GM12878 (cell line): Measurements from ENCODE around the gene DNTT. TPM values are rescaled to one million over a fixed set of nuclear protein-coding genes. Genes with fewer than 3 reads are reported as not detected.

Source experiments
- ATAC-seq: fragments of 200-7000 bp; cut with Tn5 transposase; 3 replicates; pipeline ENCODE4 v1.9.1; 2020; ENCODE audit warnings: mild to moderate bottlenecking, moderate library complexity
- Bru-seq: library from RNA; stranded (reverse); fragments of 400-500 nt; gene quantifications from one replicate; lab custom pipeline; 2021; lab: Mats Ljungman, UMichigan
- BruChase-seq, 2 experiments: library from RNA; stranded (reverse); fragments of 400-500 nt; gene quantifications; one replicate each; lab custom pipeline; 2021; lab: Mats Ljungman, UMichigan
- BruUV-seq: library from RNA; stranded (reverse); fragments of 400-500 nt; replicated peaks from 2 replicates; lab custom pipeline; 2021; lab: Mats Ljungman, UMichigan
- CTCF ChIA-PET: fragments of 300-600 bp; sonication (Branson Sonifier 250); formaldehyde crosslinking; extraction: SDS; loops from one replicate; lab custom pipeline; 2021; ENCODE audit warnings: inconsistent platforms; lab: Yijun Ruan, JAX
- POLR2A ChIA-PET: fragments of 350-600 bp; formaldehyde crosslinking; extraction: SDS; loops from one replicate; lab custom pipeline; 2021; ENCODE audit warnings: inconsistent platforms; lab: Charles Lee
- RAD21 ChIA-PET: fragments of 300-600 bp; sonication (Branson Sonifier 250); formaldehyde crosslinking; loops from one replicate; lab custom pipeline; 2023; ENCODE audit warnings: antibody characterized with exemption; ENCODE audit not compliant: unreplicated experiment; lab: Charles Lee
- SMC1A ChIA-PET: fragments of 300-600 bp; sonication (Branson Sonifier 250); formaldehyde crosslinking; loops from one replicate; lab custom pipeline; 2023; ENCODE audit not compliant: unreplicated experiment, uncharacterized antibody; lab: Charles Lee
- DNase-seq: peaks from one replicate; pipeline ENCODE4 v3.0.0-alpha.2; 2011; ENCODE audit warnings: low read depth, low spot score
- FAIRE-seq: peaks from 3 replicates; lab custom pipeline; 2011; peaks lifted over from hg19 to GRCh38; lab: Jason Lieb, UNC
- H2AFZ ChIP-seq: 2 replicates; pipeline ENCODE4 v1.6.0; 2011; ENCODE audit warnings: low read depth, low read length, control low read depth; ENCODE audit not compliant: control insufficient read depth
- H3K27ac ChIP-seq: 2 replicates; pipeline ENCODE4 v1.5.1; 2011; ENCODE audit warnings: control low read depth; ENCODE audit not compliant: control insufficient read depth, insufficient read depth
- H3K27me3 ChIP-seq, 2 experiments: replicated peaks in 1 of 2; 2 replicates each; pipeline versions ENCODE4 v1.6.0 to v1.6.1; 2011; ENCODE audit warnings: low read length in 1 of 2; ENCODE audit not compliant: control insufficient read depth in 2 of 2, insufficient read depth in 2 of 2
- H3K36me3 ChIP-seq, 2 experiments: 2 replicates each; pipeline ENCODE4 v1.5.1; 2011; ENCODE audit warnings: low read length in 1 of 2; ENCODE audit not compliant: control insufficient read depth in 2 of 2, insufficient read depth in 2 of 2
- H3K4me1 ChIP-seq: 2 replicates; pipeline ENCODE4 v1.6.1; 2011; ENCODE audit warnings: mild to moderate bottlenecking, low read length, moderate library complexity, mixed read lengths; ENCODE audit not compliant: control insufficient read depth, insufficient read depth
- H3K4me2 ChIP-seq: 2 replicates; pipeline ENCODE4 v1.6.0; 2011; ENCODE audit warnings: control low read depth; ENCODE audit not compliant: control insufficient read depth, insufficient read depth
- H3K4me3 ChIP-seq: fragments of 200-600 bp; sonication (generic); 2 replicates; pipeline ENCODE4 v1.5.1; 2016
- H3K79me2 ChIP-seq: 2 replicates; pipeline ENCODE4 v1.6.0; 2011; ENCODE audit warnings: low read length; ENCODE audit not compliant: control insufficient read depth, insufficient read depth
- H3K9ac ChIP-seq: 2 replicates; pipeline ENCODE4 v1.8.0; 2011; ENCODE audit warnings: low read length, control low read depth, mixed read lengths; ENCODE audit not compliant: control insufficient read depth, insufficient read depth
- H3K9me3 ChIP-seq: replicated peaks from 3 replicates; pipeline ENCODE4 v1.5.1; 2011; ENCODE audit warnings: mild to moderate bottlenecking, low read length; ENCODE audit not compliant: control insufficient read depth, insufficient read depth
- H4K20me1 ChIP-seq: 2 replicates; pipeline ENCODE4 v1.6.0; 2011; ENCODE audit not compliant: control insufficient read depth, insufficient read depth
- BCL11A ChIP-seq: IDR thresholded peaks from 2 replicates; pipeline ENCODE4 v1.6.1; 2011; ENCODE audit warnings: low read depth, low read length
- CHD2 ChIP-seq: IDR thresholded peaks from 2 replicates; pipeline ENCODE4 v1.6.1; 2011; ENCODE audit warnings: low read depth, low read length, improper control_type of control experiment, borderline replicate concordance
- GABPA ChIP-seq: IDR thresholded peaks from 2 replicates; pipeline ENCODE4 v1.6.1; 2014; ENCODE audit warnings: antibody characterized with exemption, low read depth, mild to moderate bottlenecking, inconsistent platforms
- MTA3 ChIP-seq: IDR thresholded peaks from 2 replicates; pipeline ENCODE4 v1.6.1; 2012; ENCODE audit warnings: low read length, inconsistent platforms, borderline replicate concordance
- NFYB ChIP-seq: IDR thresholded peaks from 2 replicates; pipeline ENCODE4 v1.6.1; 2011; ENCODE audit warnings: low read depth, mild to moderate bottlenecking, low read length, improper control_type of control experiment, moderate library complexity; ENCODE audit not compliant: insufficient read depth
- PAX5 ChIP-seq: IDR thresholded peaks from 2 replicates; pipeline ENCODE4 v1.6.1; 2011; ENCODE audit warnings: low read depth, low read length, borderline replicate concordance
- POLR2AphosphoS2 ChIP-seq: IDR thresholded peaks from 2 replicates; pipeline ENCODE4 v1.6.1; 2011; ENCODE audit warnings: low read depth, mild to moderate bottlenecking, low read length, improper control_type of control experiment, moderate library complexity
- RFX5 ChIP-seq: IDR thresholded peaks from 2 replicates; pipeline ENCODE4 v1.6.1; 2011; ENCODE audit warnings: low read depth, low read length, improper control_type of control experiment
- SREBF1 ChIP-seq: IDR thresholded peaks from 2 replicates; pipeline ENCODE4 v1.6.1; 2012; ENCODE audit warnings: mild to moderate bottlenecking, low read length
- SREBF2 ChIP-seq: IDR thresholded peaks from 2 replicates; pipeline ENCODE4 v1.6.1; 2012; ENCODE audit warnings: mild to moderate bottlenecking, low read length
- SRF ChIP-seq, 2 experiments: IDR thresholded peaks; 2 replicates each; pipeline ENCODE4 v1.6.1; 2011; ENCODE audit warnings: low read depth in 2 of 2, low read length in 2 of 2, mild to moderate bottlenecking in 1 of 2, moderate library complexity in 1 of 2
- SUZ12 ChIP-seq: fragments of 200-600 bp; sonication (generic); IDR thresholded peaks from one replicate; pipeline ENCODE4 v1.6.1; 2018; ENCODE audit warnings: antibody characterized with exemption, mild to moderate bottlenecking; ENCODE audit not compliant: unreplicated experiment
- TARDBP ChIP-seq: IDR thresholded peaks from 2 replicates; pipeline ENCODE4 v1.6.1; 2016; ENCODE audit warnings: borderline replicate concordance
- USF2 ChIP-seq: IDR thresholded peaks from 2 replicates; pipeline ENCODE4 v1.6.1; 2011; ENCODE audit warnings: low read depth, low read length, improper control_type of control experiment, borderline replicate concordance
- WRNIP1 ChIP-seq: IDR thresholded peaks from 2 replicates; pipeline ENCODE4 v1.6.1; 2011; ENCODE audit warnings: low read depth, low read length, improper control_type of control experiment, borderline replicate concordance
- ZBTB40 ChIP-seq: fragments of 450-650 bp; IDR thresholded peaks from 2 replicates; pipeline ENCODE4 v1.6.1; 2016; ENCODE audit warnings: mild to moderate bottlenecking, moderate library complexity, borderline replicate concordance
- ZZZ3 ChIP-seq: IDR thresholded peaks from 2 replicates; pipeline ENCODE4 v1.6.1; 2011; ENCODE audit warnings: low read depth; ENCODE audit not compliant: control insufficient read depth, insufficient read length
- WGBS: methylation state at CpG from one replicate; pipeline ENCODE4 v1.1.6; 2016; ENCODE audit warnings: low lambda C conversion rate; ENCODE audit not compliant: insufficient replicate concordance, insufficient coverage; ENCODE audit errors: missing lambda C conversion rate; 5-methylcytosine and 5-hydroxymethylcytosine counted together
- in situ Hi-C: fragments of 300-500 bp; cut with MboI; formaldehyde crosslinking; loops from 9 replicates; pipeline ENCODE4 v1.14.3; 2018; ENCODE audit warnings: mixed read lengths
- intact Hi-C: fragments of 100-400 bp; cut with micrococcal nuclease; formaldehyde crosslinking; loops from one replicate; pipeline ENCODE4 v1.14.2; 2022; ENCODE audit not compliant: unreplicated experiment
- long read RNA-seq, 2 experiments: library from polyadenylated mRNA; unstranded; transcript quantifications; one replicate each; pipeline ENCODE4 v2.0.0, GENCODE V29; 2019 to 2020
- polyA minus RNA-seq, 3 experiments: library from RNA; depleted of rRNA, polyadenylated mRNA; stranded (reverse); fragments of >200 nt; gene quantifications; 2 replicates each; pipeline ENCODE4 v1.2.3, GENCODE V29; 2011
- polyA plus RNA-seq, 11 experiments: library from polyadenylated mRNA; depleted of rRNA in 4 of 11; unstranded in 6 of 11; stranded (reverse) in 5 of 11; fragments of >200 nt; fragmentation: Nextera tagmentation in 4 of 11; fragmentation: Illumina TruSeq in 1 of 11; extraction: Ambion mirVana in 4 of 11; extraction: Trizol in 1 of 11; gene quantifications; 1 replicate in 1 of 11; 2 replicates in 10 of 11; pipeline versions ENCODE4 v1.2.1 to v1.2.3, GENCODE V29; 2011 to 2016; ENCODE audit warnings: inconsistent platforms in 2 of 11, missing spikeins in 2 of 11, low read depth in 1 of 11
- total RNA-seq, 4 experiments: library from RNA; depleted of rRNA in 3 of 4; stranded (reverse); fragments of >200 nt in 3 of 4; fragmentation: Illumina TruSeq in 1 of 4; extraction: Trizol in 1 of 4; gene quantifications; 2 replicates each; pipeline versions ENCODE4 v1.2.1 to v1.2.3, GENCODE V29; 2013 to 2021

The DNTT gene
- total RNA-seq (2013; cell fraction: nucleolus; rRNA removed), result not detected in 2 replicates
- total RNA-seq (2014; rRNA removed) (0.06 and 0.11 TPM in 2 replicates), total RNA-seq (2014; rRNA removed; fragmentation: Illumina TruSeq; extraction: Trizol) (not detected in 2 replicates), total RNA-seq (2021) (0.10 TPM in 1 of 2 replicates, not detected in the other), polyA plus RNA-seq (2011; rRNA removed) (0.14 TPM in 1 of 2 replicates, not detected in the other), polyA plus RNA-seq (2014; fragmentation: Illumina TruSeq; extraction: Trizol) (0.08 and 0.09 TPM in 2 replicates), polyA plus RNA-seq (2014; fragmentation: Nextera tagmentation; extraction: Ambion mirVana) (under 1 TPM in 1 of 2 experiments, not detected in 1; 0.07 TPM), polyA plus RNA-seq (2014; rRNA removed) (not detected in 2 replicates), polyA plus RNA-seq (2016; fragmentation: Nextera tagmentation; extraction: Ambion mirVana) (under 1 TPM in 1 of 2 experiments, not detected in 1; 0.13 TPM), polyA minus RNA-seq (2011; rRNA and poly(A)+ RNA removed) (not detected in 2 replicates), Bru-seq, nascent RNA (percentile 14 among the genes with signal in this experiment), BruChase-seq, experiment 1, labeled RNA remaining after a 6-hour chase (percentile 9 among the genes with signal in this experiment), BruChase-seq, experiment 2, labeled RNA remaining after a 2-hour chase (percentile 9 among the genes with signal in this experiment)
- polyA plus RNA-seq (2011; ENCODE audit: low read depth), result not detected
- polyA plus RNA-seq (2011; cell fraction: cytosol; rRNA removed), result 0.03 TPM in 1 of 2 replicates, not detected in the other
- polyA plus RNA-seq (2011; cell fraction: nucleus; rRNA removed), result not detected in 2 replicates
- 0.06 and 0.08 TPM in 2 replicates for polyA plus RNA-seq (2012)
- polyA minus RNA-seq (2011; cell fraction: cytosol; rRNA and poly(A)+ RNA removed), result not detected in 2 replicates
- polyA minus RNA-seq (2011; cell fraction: nucleus; rRNA and poly(A)+ RNA removed), result not detected in 2 replicates
- long read RNA-seq, experiment 1, result 0 reads
- long read RNA-seq, experiment 2, partial matches to known transcripts, result 0 of 1 reads
- long read RNA-seq, experiment 2, other reads (novel, unspliced or antisense), result 1 of 1 reads

- no peak within 1 kb of the TSS for H2AFZ ChIP-seq
- BruUV-seq, result no TSS peak
- H3K4me3 ChIP-seq, result no peak within 1 kb of the TSS
- intact Hi-C loops, result no loop called here
- RAD21 ChIA-PET, result no interaction called here
- FAIRE-seq (no peak), ATAC-seq (no peak), DNase-seq (no peak)
- no peaks in the 10 kb centered on the region for H4K20me1 ChIP-seq
- 62% methylated on average over 8 of the region's 8 CpGs for WGBS
- H3K4me1 ChIP-seq, result peaks cover 3% of the 10 kb centered on the region; the same call in 1 of the 2 replicates
- peaks cover 0 to 2% of the 10 kb centered on the region in 2 experiments; a peak in 1 of 4 replicates for H3K27me3 ChIP-seq
- no peaks in the 10 kb centered on the region for H3K79me2 ChIP-seq
- CTCF ChIA-PET, result interaction anchor here (0.7 to 3.4 kb wide), 4 partner anchors 10 to 111 kb away, joined by 3 to 24 read pairs (median 4); no protein-coding TSS in a partner anchor
- H3K4me2 ChIP-seq, result no peak within 1 kb of the TSS
- H3K27ac ChIP-seq, result no peak within 1 kb of the TSS
- SMC1A ChIA-PET, result interaction anchor here (1.2 kb wide), 1 partner anchor 82 kb away, joined by 3 read pairs; no protein-coding TSS in a partner anchor
- no peaks in the 10 kb centered on the region for H3K36me3 ChIP-seq
- H3K9ac ChIP-seq, result no peak within 1 kb of the TSS
- in situ Hi-C loops, result no loop called here
- POLR2A ChIA-PET, result interaction anchor here (0.8 kb wide), 1 partner anchor 32 kb away, joined by 3 read pairs; no protein-coding TSS in a partner anchor
- no peaks in the 10 kb centered on the region for H3K9me3 ChIP-seq
- TF ChIP-seq SREBF2 (no peak), GABPA (no peak), SUZ12 (no peak), BCL11A (no peak), WRNIP1 (no peak), RFX5 (no peak), TARDBP (no peak), NFYB (no peak), MTA3 (no peak), SREBF1 (no peak), CHD2 (no peak), PAX5 (no peak), SRF (IDR thresholded peaks at IDR 0.05; ENCODE audit: low read depth in 2 of 2, low read length in 2 of 2) (no peak), POLR2AphosphoS2 (no peak), ZBTB40 (no peak), ZZZ3 (no peak), USF2 (no peak)
Observed at GRCh38 chr10:96304230-96304629, at the start of gene DNTT. Gene DNTT, plus strand, starts transcription at chr10:96304434. Its CDS starts 64 bp downstream, at chr10:96304498.
